HepG2 (cell line): ENCODE results near the gene ZNF12. TPM values are rescaled to one million over a fixed set of nuclear protein-coding genes. Genes with fewer than 3 reads are reported as not detected.

Source experiments
- ARID2 ChIP-seq: sonication (generic); formaldehyde crosslinking; IDR thresholded peaks from 2 replicates; pipeline ENCODE4 v1.8.1; 2022; ENCODE audit warnings: mild to moderate bottlenecking, missing genetic modification reagents, borderline replicate concordance
- ATF7-NPFF ChIP-seq: sonication (generic); formaldehyde crosslinking; IDR thresholded peaks from 2 replicates; pipeline ENCODE4 v1.8.1; 2023; ENCODE audit warnings: mild to moderate bottlenecking, low read depth, missing genetic modification reagents, moderate library complexity
- FOSL2 ChIP-seq: sonication (generic); formaldehyde crosslinking; IDR thresholded peaks from 2 replicates; pipeline ENCODE4 v1.4.0; 2020; ENCODE audit warnings: missing genetic modification reagents
- KDM2A ChIP-seq: sonication (generic); formaldehyde crosslinking; IDR thresholded peaks from 2 replicates; pipeline ENCODE4 v1.4.0; 2020; ENCODE audit warnings: low read depth, missing genetic modification reagents, borderline replicate concordance
- MIER3 ChIP-seq: IDR thresholded peaks from 2 replicates; pipeline ENCODE4 v1.6.1; 2016; ENCODE audit warnings: missing compliant biosample characterization, borderline replicate concordance
- SP140L ChIP-seq: sonication (generic); formaldehyde crosslinking; IDR thresholded peaks from 2 replicates; pipeline ENCODE4 v1.4.0; 2020; ENCODE audit warnings: missing genetic modification reagents, borderline replicate concordance
- TEAD2 ChIP-seq: sonication (generic); formaldehyde crosslinking; IDR thresholded peaks from 2 replicates; pipeline ENCODE4 v1.9.0; 2021; ENCODE audit warnings: missing genetic modification reagents
- polyA plus RNA-seq, 8 experiments: library from polyadenylated mRNA; depleted of rRNA in 3 of 8; stranded (reverse) in 7 of 8; unstranded in 1 of 8; fragments of >200 nt; fragmentation: Illumina TruSeq in 4 of 8; extraction: Trizol in 4 of 8; gene quantifications; 2 replicates each; pipeline versions ENCODE4 v1.2.1 to v1.2.3, GENCODE V29; 2011 to 2016; ENCODE audit warnings: low read depth in 4 of 8, missing spikeins in 1 of 8, mixed read lengths in 1 of 8; ENCODE audit not compliant: insufficient read depth in 1 of 8
- total RNA-seq, 5 experiments: library from RNA; depleted of rRNA; stranded (reverse); fragments of >200 nt; fragmentation: Illumina TruSeq; extraction: Trizol; gene quantifications; 2 replicates each; pipeline ENCODE4 v1.2.3, GENCODE V29; 2016; ENCODE audit warnings: low read depth in 1 of 5
- TF ChIP-seq, protein P1 (sequence below): sonication (generic); formaldehyde crosslinking; IDR thresholded peaks from 2 replicates; pipeline ENCODE4 v1.5.0; 2020; ENCODE audit warnings: mild to moderate bottlenecking, missing genetic modification reagents, borderline replicate concordance
- TF ChIP-seq, protein P2 (sequence below): sonication (generic); formaldehyde crosslinking; IDR thresholded peaks from 2 replicates; pipeline ENCODE4 v1.5.0; 2020; ENCODE audit warnings: missing genetic modification reagents
- TF ChIP-seq, protein P3 (sequence below): sonication (generic); formaldehyde crosslinking; IDR thresholded peaks from 2 replicates; pipeline ENCODE4 v1.5.0; 2020; ENCODE audit warnings: mild to moderate bottlenecking, missing genetic modification reagents
- TF ChIP-seq, protein P4 (sequence below): sonication (generic); formaldehyde crosslinking; IDR thresholded peaks from 2 replicates; pipeline ENCODE4 v1.5.1; 2020; ENCODE audit warnings: missing genetic modification reagents, mild to moderate bottlenecking, borderline replicate concordance

ZNF12 gene
- total and polyA plus RNA-seq, 2 of the 13 experiments (the other 11 are each of a cell fraction or from before 2014, with no cell fraction given): 21.4 to 22.8 TPM

DNA sequence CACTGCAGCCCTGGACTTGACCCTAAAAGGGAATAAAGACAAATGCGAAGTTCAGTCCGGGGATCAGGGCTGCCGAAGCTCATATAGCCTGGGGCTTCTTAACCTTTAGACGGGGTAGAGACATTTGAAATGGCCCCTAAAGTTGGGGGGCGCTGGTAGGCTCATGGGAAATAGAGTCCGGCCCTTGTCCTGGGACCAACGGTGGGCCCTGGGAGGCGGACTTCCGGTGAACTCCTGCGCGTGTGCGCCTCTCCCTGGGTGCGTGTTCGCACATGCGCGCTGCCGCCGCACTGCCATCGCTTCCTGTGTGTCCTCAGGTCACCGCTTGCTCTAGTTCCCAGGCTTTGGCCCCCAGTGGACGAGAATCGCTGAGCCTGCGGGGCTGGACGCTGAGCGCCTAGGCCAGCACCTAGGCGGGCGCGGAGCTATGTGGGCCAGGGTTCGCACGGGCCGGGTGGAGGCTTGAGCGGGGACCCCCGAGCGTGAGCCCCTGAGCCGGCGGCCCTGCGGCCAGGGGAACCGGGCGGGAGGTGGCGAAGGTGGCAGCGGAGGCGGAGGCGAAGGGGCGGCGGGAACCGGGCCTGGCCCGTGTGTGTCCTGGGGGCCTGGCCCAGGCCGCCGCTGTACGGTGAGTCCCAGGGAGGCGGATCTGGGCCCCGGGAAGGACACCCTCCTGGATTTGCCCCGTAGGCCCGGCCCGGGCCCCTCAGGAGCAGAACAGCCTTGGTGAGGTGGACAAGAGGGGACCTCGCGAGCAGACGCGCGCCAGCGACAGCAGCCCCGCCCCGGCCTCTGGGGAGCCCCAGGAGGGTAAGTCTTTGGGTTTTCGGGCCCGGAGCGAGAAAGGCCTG lies 23.0 kb upstream of the ZNF12 start (continued):
- TF ChIP-seq, protein P1, sequence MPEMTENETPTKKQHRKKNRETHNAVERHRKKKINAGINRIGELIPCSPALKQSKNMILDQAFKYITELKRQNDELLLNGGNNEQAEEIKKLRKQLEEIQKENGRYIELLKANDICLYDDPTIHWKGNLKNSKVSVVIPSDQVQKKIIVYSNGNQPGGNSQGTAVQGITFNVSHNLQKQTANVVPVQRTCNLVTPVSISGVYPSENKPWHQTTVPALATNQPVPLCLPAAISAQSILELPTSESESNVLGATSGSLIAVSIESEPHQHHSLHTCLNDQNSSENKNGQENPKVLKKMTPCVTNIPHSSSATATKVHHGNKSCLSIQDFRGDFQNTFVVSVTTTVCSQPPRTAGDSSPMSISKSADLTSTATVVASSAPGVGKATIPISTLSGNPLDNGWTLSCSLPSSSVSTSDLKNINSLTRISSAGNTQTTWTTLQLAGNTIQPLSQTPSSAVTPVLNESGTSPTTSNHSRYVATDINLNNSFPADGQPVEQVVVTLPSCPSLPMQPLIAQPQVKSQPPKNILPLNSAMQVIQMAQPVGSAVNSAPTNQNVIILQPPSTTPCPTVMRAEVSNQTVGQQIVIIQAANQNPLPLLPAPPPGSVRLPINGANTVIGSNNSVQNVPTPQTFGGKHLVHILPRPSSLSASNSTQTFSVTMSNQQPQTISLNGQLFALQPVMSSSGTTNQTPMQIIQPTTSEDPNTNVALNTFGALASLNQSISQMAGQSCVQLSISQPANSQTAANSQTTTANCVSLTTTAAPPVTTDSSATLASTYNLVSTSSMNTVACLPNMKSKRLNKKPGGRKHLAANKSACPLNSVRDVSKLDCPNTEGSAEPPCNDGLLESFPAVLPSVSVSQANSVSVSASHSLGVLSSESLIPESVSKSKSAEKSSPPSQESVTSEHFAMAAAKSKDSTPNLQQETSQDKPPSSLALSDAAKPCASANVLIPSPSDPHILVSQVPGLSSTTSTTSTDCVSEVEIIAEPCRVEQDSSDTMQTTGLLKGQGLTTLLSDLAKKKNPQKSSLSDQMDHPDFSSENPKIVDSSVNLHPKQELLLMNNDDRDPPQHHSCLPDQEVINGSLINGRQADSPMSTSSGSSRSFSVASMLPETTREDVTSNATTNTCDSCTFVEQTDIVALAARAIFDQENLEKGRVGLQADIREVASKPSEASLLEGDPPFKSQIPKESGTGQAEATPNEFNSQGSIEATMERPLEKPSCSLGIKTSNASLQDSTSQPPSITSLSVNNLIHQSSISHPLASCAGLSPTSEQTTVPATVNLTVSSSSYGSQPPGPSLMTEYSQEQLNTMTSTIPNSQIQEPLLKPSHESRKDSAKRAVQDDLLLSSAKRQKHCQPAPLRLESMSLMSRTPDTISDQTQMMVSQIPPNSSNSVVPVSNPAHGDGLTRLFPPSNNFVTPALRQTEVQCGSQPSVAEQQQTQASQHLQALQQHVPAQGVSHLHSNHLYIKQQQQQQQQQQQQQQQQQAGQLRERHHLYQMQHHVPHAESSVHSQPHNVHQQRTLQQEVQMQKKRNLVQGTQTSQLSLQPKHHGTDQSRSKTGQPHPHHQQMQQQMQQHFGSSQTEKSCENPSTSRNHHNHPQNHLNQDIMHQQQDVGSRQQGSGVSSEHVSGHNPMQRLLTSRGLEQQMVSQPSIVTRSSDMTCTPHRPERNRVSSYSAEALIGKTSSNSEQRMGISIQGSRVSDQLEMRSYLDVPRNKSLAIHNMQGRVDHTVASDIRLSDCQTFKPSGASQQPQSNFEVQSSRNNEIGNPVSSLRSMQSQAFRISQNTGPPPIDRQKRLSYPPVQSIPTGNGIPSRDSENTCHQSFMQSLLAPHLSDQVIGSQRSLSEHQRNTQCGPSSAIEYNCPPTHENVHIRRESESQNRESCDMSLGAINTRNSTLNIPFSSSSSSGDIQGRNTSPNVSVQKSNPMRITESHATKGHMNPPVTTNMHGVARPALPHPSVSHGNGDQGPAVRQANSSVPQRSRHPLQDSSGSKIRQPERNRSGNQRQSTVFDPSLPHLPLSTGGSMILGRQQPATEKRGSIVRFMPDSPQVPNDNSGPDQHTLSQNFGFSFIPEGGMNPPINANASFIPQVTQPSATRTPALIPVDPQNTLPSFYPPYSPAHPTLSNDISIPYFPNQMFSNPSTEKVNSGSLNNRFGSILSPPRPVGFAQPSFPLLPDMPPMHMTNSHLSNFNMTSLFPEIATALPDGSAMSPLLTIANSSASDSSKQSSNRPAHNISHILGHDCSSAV (CRISPR knock-in tag): peak; percentile 27; the same call in 1 of the 2 replicates
- TF ChIP-seq ARID2 (CRISPR knock-in tag): no peak
- TF ChIP-seq, protein P2, sequence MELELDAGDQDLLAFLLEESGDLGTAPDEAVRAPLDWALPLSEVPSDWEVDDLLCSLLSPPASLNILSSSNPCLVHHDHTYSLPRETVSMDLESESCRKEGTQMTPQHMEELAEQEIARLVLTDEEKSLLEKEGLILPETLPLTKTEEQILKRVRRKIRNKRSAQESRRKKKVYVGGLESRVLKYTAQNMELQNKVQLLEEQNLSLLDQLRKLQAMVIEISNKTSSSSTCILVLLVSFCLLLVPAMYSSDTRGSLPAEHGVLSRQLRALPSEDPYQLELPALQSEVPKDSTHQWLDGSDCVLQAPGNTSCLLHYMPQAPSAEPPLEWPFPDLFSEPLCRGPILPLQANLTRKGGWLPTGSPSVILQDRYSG (CRISPR knock-in tag): peak; percentile 59; the same call in 1 of the 2 replicates
- TF ChIP-seq, protein P3, sequence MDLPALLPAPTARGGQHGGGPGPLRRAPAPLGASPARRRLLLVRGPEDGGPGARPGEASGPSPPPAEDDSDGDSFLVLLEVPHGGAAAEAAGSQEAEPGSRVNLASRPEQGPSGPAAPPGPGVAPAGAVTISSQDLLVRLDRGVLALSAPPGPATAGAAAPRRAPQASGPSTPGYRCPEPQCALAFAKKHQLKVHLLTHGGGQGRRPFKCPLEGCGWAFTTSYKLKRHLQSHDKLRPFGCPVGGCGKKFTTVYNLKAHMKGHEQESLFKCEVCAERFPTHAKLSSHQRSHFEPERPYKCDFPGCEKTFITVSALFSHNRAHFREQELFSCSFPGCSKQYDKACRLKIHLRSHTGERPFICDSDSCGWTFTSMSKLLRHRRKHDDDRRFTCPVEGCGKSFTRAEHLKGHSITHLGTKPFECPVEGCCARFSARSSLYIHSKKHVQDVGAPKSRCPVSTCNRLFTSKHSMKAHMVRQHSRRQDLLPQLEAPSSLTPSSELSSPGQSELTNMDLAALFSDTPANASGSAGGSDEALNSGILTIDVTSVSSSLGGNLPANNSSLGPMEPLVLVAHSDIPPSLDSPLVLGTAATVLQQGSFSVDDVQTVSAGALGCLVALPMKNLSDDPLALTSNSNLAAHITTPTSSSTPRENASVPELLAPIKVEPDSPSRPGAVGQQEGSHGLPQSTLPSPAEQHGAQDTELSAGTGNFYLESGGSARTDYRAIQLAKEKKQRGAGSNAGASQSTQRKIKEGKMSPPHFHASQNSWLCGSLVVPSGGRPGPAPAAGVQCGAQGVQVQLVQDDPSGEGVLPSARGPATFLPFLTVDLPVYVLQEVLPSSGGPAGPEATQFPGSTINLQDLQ (CRISPR knock-in tag): no peak; the same call in 1 of the 2 replicates
- peak; percentile 89; the same call in 1 of the 2 replicates for TF ChIP-seq KDM2A (CRISPR knock-in tag)
- no peak; the same call in 1 of the 2 replicates for TF ChIP-seq FOSL2 (CRISPR knock-in tag)
- TF ChIP-seq, protein P4, sequence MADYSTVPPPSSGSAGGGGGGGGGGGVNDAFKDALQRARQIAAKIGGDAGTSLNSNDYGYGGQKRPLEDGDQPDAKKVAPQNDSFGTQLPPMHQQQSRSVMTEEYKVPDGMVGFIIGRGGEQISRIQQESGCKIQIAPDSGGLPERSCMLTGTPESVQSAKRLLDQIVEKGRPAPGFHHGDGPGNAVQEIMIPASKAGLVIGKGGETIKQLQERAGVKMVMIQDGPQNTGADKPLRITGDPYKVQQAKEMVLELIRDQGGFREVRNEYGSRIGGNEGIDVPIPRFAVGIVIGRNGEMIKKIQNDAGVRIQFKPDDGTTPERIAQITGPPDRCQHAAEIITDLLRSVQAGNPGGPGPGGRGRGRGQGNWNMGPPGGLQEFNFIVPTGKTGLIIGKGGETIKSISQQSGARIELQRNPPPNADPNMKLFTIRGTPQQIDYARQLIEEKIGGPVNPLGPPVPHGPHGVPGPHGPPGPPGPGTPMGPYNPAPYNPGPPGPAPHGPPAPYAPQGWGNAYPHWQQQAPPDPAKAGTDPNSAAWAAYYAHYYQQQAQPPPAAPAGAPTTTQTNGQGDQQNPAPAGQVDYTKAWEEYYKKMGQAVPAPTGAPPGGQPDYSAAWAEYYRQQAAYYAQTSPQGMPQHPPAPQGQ (CRISPR knock-in tag): no peak
- 0 out of 2 replicates have a peak, but pooled peaks have one; percentile 17 for TF ChIP-seq SP140L (CRISPR knock-in tag)
- peak; percentile 67 for TF ChIP-seq ATF7-NPFF (CRISPR knock-in tag)
- no peak for TF ChIP-seq MIER3 (CRISPR knock-in tag)
- no peak for TF ChIP-seq TEAD2 (CRISPR knock-in tag)
